Measurements from ENCODE around the gene CALCR. TPM values are rescaled to one million over a fixed set of nuclear protein-coding genes. Genes with fewer than 3 reads are reported as not detected.
"Not testable (repeated sequence)": the region's sequence is repeated elsewhere in the genome, so short reads cannot be mapped to it uniquely, and the experiment has no call there.

CALCR gene
- total and polyA plus RNA-seq, 2 of the 4 experiments (the other 2 are of a cell fraction), result not detected

GRCh38 chr7:93491860-93492259 is 82.7 kb downstream of the CALCR start:
- H3K79me1 ChIP-seq (ENCODE audit: low read depth in 1 of 2, low read length in 2 of 2); H2BK120ac ChIP-seq (ENCODE audit: low read depth, low read length); H2AFZ ChIP-seq (replicated peaks; ENCODE audit: low read length, poor library complexity); POLR2A ChIA-PET (ENCODE audit: unreplicated experiment); H3K14ac ChIP-seq (replicated peaks; ENCODE audit: low read depth, low read length); H3K4me1 ChIP-seq (ENCODE audit: control insufficient read depth, insufficient read depth, low read length); BruUV-seq (replicated peaks); H3K4me3 ChIP-seq (ENCODE audit: insufficient read depth, low read depth, low read length); H3K36me3 ChIP-seq (ENCODE audit: control insufficient read depth, insufficient read depth, low read length); H3K9ac ChIP-seq (ENCODE audit: low read depth, low read length); H4K8ac ChIP-seq (ENCODE audit: low read depth in 2 of 2, low read length in 2 of 2); H4K5ac ChIP-seq (ENCODE audit: low read depth, low read length); DNase-seq; H3K18ac ChIP-seq (ENCODE audit: low read depth, low read length); in situ Hi-C loops (cut with MboI; ENCODE audit: low sequenced_read_pairs); H3K9me1 ChIP-seq (ENCODE audit: insufficient read depth, low read length); H3K4me2 ChIP-seq (ENCODE audit: low read depth, low read length); H2BK15ac ChIP-seq (ENCODE audit: low read depth, low read length); H3K23ac ChIP-seq (ENCODE audit: low read depth, low read length); ATAC-seq (ENCODE audit: low read depth); H2AK5ac ChIP-seq (ENCODE audit: low read depth, low read length); H3K56ac ChIP-seq (ENCODE audit: extremely low read depth, insufficient read depth, low read length); H4K20me1 ChIP-seq (ENCODE audit: insufficient read depth, low read length); dilution Hi-C loops (cut with HindIII; ENCODE audit: low sequenced_read_pairs, unreplicated experiment); CTCF ChIA-PET; H2BK5ac ChIP-seq (ENCODE audit: low read depth, low read length, poor library complexity, severe bottlenecking); intact Hi-C loops (cut with micrococcal nuclease); H3K9me3 ChIP-seq (ENCODE audit: control insufficient read depth, insufficient read depth, low read length); H3K4ac ChIP-seq (ENCODE audit: low read depth, low read length); H3K27ac ChIP-seq (ENCODE audit: insufficient read depth, low read length); H2BK20ac ChIP-seq (ENCODE audit: low read depth, low read length); H4K91ac ChIP-seq (ENCODE audit: insufficient read depth, low read depth, low read length); H2AK9ac ChIP-seq (replicated peaks; ENCODE audit: low read depth, low read length, poor library complexity); H3K27me3 ChIP-seq (ENCODE audit: control insufficient read depth, insufficient read depth, low read length): not testable (repeated sequence)
- no CpG with 5 or more reads among the region's 3 CpGs for WGBS, 2 experiments (ENCODE audit: extremely low coverage in 2 of 2, insufficient read length in 1 of 2)

Data from IMR-90 (cell line).